Measurements from ENCODE around the gene MEPCE.
"Not testable (repeated sequence)": the region's sequence is repeated elsewhere in the genome, so short reads cannot be mapped to it uniquely, and the experiment has no call there.

The MEPCE gene

GRCh38 chr7:100429637-100430492 is at the start of gene MEPCE:
TSS of gene MEPCE (plus strand) at chr7:100429831. CDS start at chr7:100430019, 188 bp downstream.
- DNase-seq, result peak; percentile 54 to 87

GRCh38 chr7:100380196-100380595 is 49.4 kb upstream of the MEPCE start:
- DNase-seq, result no peak

- not testable (repeated sequence) for DNase-seq
These were observed 47.9 kb upstream of the MEPCE start for GRCh38 chr7:100381531-100382233.

- DNase-seq, result not testable (repeated sequence)
These were observed 47.3 kb upstream of the MEPCE start for GRCh38 chr7:100382234-100382853.

- no peak for DNase-seq
These were observed 44.9 kb upstream of the MEPCE start for GRCh38 chr7:100384628-100385294.

- no peak for DNase-seq
These were observed 42.7 kb upstream of the MEPCE start for GRCh38 chr7:100386940-100387339.

GRCh38 chr7:100387695-100388094 is 41.9 kb upstream of the MEPCE start:
- no peak for DNase-seq

- DNase-seq, result no peak
These were observed 40.1 kb upstream of the MEPCE start for GRCh38 chr7:100389437-100390088.

GRCh38 chr7:100390286-100391009 is 39.2 kb upstream of the MEPCE start:
- DNase-seq, result no peak

- DNase-seq, result no peak
These were observed 36.3 kb upstream of the MEPCE start for GRCh38 chr7:100393233-100393905.

GRCh38 chr7:100394077-100394476 is 35.6 kb upstream of the MEPCE start:
- no peak for DNase-seq

- no peak for DNase-seq
These were observed 33.1 kb upstream of the MEPCE start for GRCh38 chr7:100396421-100396982.

- no peak for DNase-seq
These were observed 32.1 kb upstream of the MEPCE start for GRCh38 chr7:100397315-100398081.

GRCh38 chr7:100398239-100398638 is 31.4 kb upstream of the MEPCE start:
- no peak for DNase-seq

- no peak for DNase-seq
These were observed 29.6 kb upstream of the MEPCE start for GRCh38 chr7:100400041-100400440.

GRCh38 chr7:100400656-100401055 is 29.0 kb upstream of the MEPCE start:
- DNase-seq, result no peak

GRCh38 chr7:100401811-100402210 is 27.8 kb upstream of the MEPCE start:
- no peak for DNase-seq

GRCh38 chr7:100402241-100402640 is 27.4 kb upstream of the MEPCE start:
- DNase-seq, result no peak

- no peak for DNase-seq
These were observed 22.9 kb upstream of the MEPCE start for GRCh38 chr7:100406767-100407166.
